Measurements from ENCODE around the gene ARSB. TPM values are rescaled to one million over a fixed set of nuclear protein-coding genes. Genes with fewer than 3 reads are reported as not detected.

Gene ARSB
- total and polyA plus RNA-seq, 9 of the 15 experiments (the other 6 are each of a cell fraction or from before 2014, with no cell fraction given), result 0.52 to 4.6 (median 2.4) TPM

DNA sequence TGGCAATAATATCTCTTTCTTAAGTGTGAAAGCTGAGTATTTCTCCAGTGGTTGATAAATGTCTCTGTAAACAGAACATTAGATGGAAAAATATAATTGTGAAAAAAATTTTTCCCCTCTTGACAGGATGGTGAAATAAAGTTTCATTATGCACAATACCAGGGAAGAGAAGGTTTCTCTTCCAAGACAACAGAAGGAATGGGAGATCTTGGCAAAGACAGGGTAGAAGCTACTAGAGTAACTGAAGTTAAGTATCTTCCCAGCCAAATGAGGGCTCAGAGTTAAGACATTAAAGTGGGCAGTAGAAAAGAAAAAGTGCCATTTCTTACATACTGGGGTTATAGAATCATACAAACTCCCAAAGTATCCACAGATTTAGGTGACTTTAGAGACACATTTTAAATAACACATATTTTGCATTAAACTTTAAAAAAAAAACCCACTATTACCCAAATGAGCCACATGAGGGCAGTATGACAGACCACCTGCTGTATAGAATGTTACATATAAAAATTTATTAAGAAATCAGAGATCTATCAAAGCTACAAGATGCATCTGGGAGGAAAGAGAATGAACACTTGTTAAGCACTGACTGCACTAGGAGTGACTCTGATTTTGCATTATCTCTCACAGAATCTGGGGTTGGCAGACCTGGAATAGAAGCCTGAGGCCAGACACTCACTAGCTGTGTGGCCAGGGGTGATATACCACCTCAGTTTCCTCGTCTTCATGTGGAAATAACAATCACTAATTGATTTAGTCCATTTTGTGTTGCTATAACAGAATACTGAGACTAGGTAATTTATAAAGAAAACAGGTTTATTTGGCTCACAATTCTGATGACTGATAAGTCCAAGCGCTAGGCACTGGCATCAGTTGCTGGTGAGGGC is 98.5 kb downstream of the ARSB start:
- FAIRE-seq (no peak), ATAC-seq (no peak), DNase-seq (ENCODE audit: extremely low read depth in 1 of 4, low spot score in 3 of 4) (peak in 1 of 4 experiments; percentile 17)
- CTCF ChIA-PET (ENCODE audit: low intra/inter-chr PET ratio), result interaction anchor here (0.6 to 0.9 kb wide), 3 partner anchors 78 to 1076 kb away, joined by 3 to 4 read pairs (median 3); no protein-coding TSS in a partner anchor
- H3K4me1 ChIP-seq (replicated peaks in 1 of 2; ENCODE audit: control insufficient read depth in 2 of 2, insufficient read depth in 2 of 2, low read length in 2 of 2), result no peaks in the 10 kb centered on the region
- 26% methylated on average over 2 of the region's 2 CpGs for WGBS (ENCODE audit: insufficient coverage, low coverage, missing lambda C conversion rate)
- no peaks in the 10 kb centered on the region for H3K9me3 ChIP-seq (replicated peaks; ENCODE audit: control insufficient read depth, insufficient read depth, low read depth, low read length)
- H3K36me3 ChIP-seq (ENCODE audit: control insufficient read depth, insufficient read depth, low read length), result no peaks in the 10 kb centered on the region
- no peaks in the 10 kb centered on the region for H3K9me1 ChIP-seq (ENCODE audit: control insufficient read depth, insufficient read depth, low read length)
- H4K20me1 ChIP-seq (replicated peaks; ENCODE audit: control insufficient read depth, insufficient read depth, low read length), result no peaks in the 10 kb centered on the region
- BruUV-seq (replicated peaks), result no TSS peak
- H3K9ac ChIP-seq (ENCODE audit: insufficient read depth in 1 of 2, low read depth in 2 of 2, low read length in 2 of 2), result no peak overlapping the region
- no peak overlapping the region for H2AFZ ChIP-seq (ENCODE audit: low read depth, low read length)
- no peaks in the 10 kb centered on the region for H3K79me2 ChIP-seq (ENCODE audit: control insufficient read depth, insufficient read depth, low read length)
- H3K27ac ChIP-seq (ENCODE audit: extremely low read depth, low read depth, low read length), result no peak overlapping the region
- H3K27me3 ChIP-seq (ENCODE audit: control insufficient read depth in 2 of 2, insufficient read depth in 2 of 2, low read length in 2 of 2), result 0 out of 5 replicates have a peak, but pooled peaks cover 0 to 3% of the 10 kb centered on the region in 2 experiments
- H3K4me2 ChIP-seq (ENCODE audit: insufficient read depth, low read length), result no peak overlapping the region
- no peak overlapping the region for H3K4me3 ChIP-seq
- in situ Hi-C loops (cut with MboI) (no loop called here), intact Hi-C loops (cut with micrococcal nuclease) (loop anchor here (10.0 kb wide), 1 partner anchor 232 kb away; no protein-coding TSS in a partner anchor)
- POLR2A ChIA-PET, result no interaction called here
- TF ChIP-seq SREBF2 (CRISPR knock-in tag; IDR thresholded peaks at IDR 0.05) (no peak), MTA2 (IDR thresholded peaks at IDR 0.05; ENCODE audit: low read depth) (no peak), KDM5B (IDR thresholded peaks at IDR 0.05; ENCODE audit: insufficient replicate concordance, low read depth, low read length) (no peak), VEZF1 (CRISPR knock-in tag; IDR thresholded peaks at IDR 0.05) (no peak), ZNF609 (CRISPR knock-in tag; IDR thresholded peaks at IDR 0.05; ENCODE audit: borderline replicate concordance) (no peak), ZNF695 (CRISPR knock-in tag; IDR thresholded peaks at IDR 0.05) (no peak), ZNF444 (CRISPR knock-in tag; IDR thresholded peaks at IDR 0.05) (no peak), ZNF197 (CRISPR knock-in tag; IDR thresholded peaks at IDR 0.05; ENCODE audit: low read depth) (no peak), ZNF445 (CRISPR knock-in tag; IDR thresholded peaks at IDR 0.05; ENCODE audit: low read depth) (no peak), RAD21 (CRISPR knock-in tag; conservative IDR thresholded peaks at IDR 0.05 in 1 of 2, IDR thresholded peaks at IDR 0.05 in 1 of 2) (peak in 1 of 2 experiments; percentile 25; a peak in 2 of 4 replicates), SETDB1 (IDR thresholded peaks at IDR 0.05; ENCODE audit: low read length) (no peak), CCNT2 (IDR thresholded peaks at IDR 0.05; ENCODE audit: borderline replicate concordance, extremely low read depth, insufficient read length, low read depth, low read length) (no peak)
- TF ChIP-seq, protein P1, sequence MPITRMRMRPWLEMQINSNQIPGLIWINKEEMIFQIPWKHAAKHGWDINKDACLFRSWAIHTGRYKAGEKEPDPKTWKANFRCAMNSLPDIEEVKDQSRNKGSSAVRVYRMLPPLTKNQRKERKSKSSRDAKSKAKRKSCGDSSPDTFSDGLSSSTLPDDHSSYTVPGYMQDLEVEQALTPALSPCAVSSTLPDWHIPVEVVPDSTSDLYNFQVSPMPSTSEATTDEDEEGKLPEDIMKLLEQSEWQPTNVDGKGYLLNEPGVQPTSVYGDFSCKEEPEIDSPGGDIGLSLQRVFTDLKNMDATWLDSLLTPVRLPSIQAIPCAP (CRISPR knock-in tag; IDR thresholded peaks at IDR 0.05; ENCODE audit: borderline replicate concordance), result no peak

All from K562 (cell line).